Activated CD8-positive, alpha-beta T cell treated with anti-CD3 and anti-CD28 coated beads for 36 hours (primary cell): ENCODE measurements around the gene AK2. TPM values are rescaled to one million over a fixed set of nuclear protein-coding genes. Genes with fewer than 3 reads are reported as not detected.

ENCODE experiments used
- ATAC-seq: fragments of 200-7000 bp; cut with Tn5 transposase; one replicate; pipeline ENCODE4 v1.10.0; 2021; ENCODE audit warnings: mild to moderate bottlenecking, moderate library complexity
- CTCF ChIA-PET: fragments of 350-600 bp; sonication (Branson Sonifier 250); formaldehyde crosslinking; loops from one replicate; lab custom pipeline; 2021; ENCODE audit warnings: antibody characterized with exemption; lab: Charles Lee
- POLR2A ChIA-PET: fragments of 350-600 bp; sonication (Branson Sonifier 250); formaldehyde crosslinking; loops from one replicate; lab custom pipeline; 2021; ENCODE audit warnings: antibody characterized with exemption; lab: Charles Lee
- DNase-seq: peaks from one replicate; pipeline ENCODE4 v3.0.0-alpha.2; 2020
- H3K27ac Mint-ChIP-seq: one replicate; pipeline ENCODE4 v1.8.0; 2021; ENCODE audit warnings: mild to moderate bottlenecking, mixed read lengths
- H3K27me3 Mint-ChIP-seq: one replicate; pipeline ENCODE4 v1.8.0; 2021; ENCODE audit warnings: mixed read lengths
- H3K36me3 Mint-ChIP-seq: one replicate; pipeline ENCODE4 v1.8.0; 2021; ENCODE audit warnings: low read depth, mixed read lengths
- H3K4me1 Mint-ChIP-seq: one replicate; pipeline ENCODE4 v1.8.0; 2021; ENCODE audit warnings: low read depth, mixed read lengths
- H3K4me3 Mint-ChIP-seq: one replicate; pipeline ENCODE4 v1.8.0; 2021; ENCODE audit warnings: mild to moderate bottlenecking, moderate library complexity, mixed read lengths
- H3K9me3 Mint-ChIP-seq: one replicate; pipeline ENCODE4 v1.8.0; 2021; ENCODE audit warnings: mixed read lengths
- CTCF ChIP-seq: fragments of 200-600 bp; IDR thresholded peaks from one replicate; pipeline ENCODE4 v1.8.0; 2022; ENCODE audit warnings: antibody characterized with exemption, mild to moderate bottlenecking
- intact Hi-C: fragments of 100-400 bp; cut with micrococcal nuclease; formaldehyde crosslinking; loops from one replicate; pipeline ENCODE4 v1.10.0; 2022
- total RNA-seq, 2 experiments: library from RNA; stranded (reverse); gene quantifications; one replicate each; pipeline ENCODE4 v1.2.3, GENCODE V29; 2021

Gene AK2
- 100 to 1,000 TPM; 404 TPM for total RNA-seq

DNA sequence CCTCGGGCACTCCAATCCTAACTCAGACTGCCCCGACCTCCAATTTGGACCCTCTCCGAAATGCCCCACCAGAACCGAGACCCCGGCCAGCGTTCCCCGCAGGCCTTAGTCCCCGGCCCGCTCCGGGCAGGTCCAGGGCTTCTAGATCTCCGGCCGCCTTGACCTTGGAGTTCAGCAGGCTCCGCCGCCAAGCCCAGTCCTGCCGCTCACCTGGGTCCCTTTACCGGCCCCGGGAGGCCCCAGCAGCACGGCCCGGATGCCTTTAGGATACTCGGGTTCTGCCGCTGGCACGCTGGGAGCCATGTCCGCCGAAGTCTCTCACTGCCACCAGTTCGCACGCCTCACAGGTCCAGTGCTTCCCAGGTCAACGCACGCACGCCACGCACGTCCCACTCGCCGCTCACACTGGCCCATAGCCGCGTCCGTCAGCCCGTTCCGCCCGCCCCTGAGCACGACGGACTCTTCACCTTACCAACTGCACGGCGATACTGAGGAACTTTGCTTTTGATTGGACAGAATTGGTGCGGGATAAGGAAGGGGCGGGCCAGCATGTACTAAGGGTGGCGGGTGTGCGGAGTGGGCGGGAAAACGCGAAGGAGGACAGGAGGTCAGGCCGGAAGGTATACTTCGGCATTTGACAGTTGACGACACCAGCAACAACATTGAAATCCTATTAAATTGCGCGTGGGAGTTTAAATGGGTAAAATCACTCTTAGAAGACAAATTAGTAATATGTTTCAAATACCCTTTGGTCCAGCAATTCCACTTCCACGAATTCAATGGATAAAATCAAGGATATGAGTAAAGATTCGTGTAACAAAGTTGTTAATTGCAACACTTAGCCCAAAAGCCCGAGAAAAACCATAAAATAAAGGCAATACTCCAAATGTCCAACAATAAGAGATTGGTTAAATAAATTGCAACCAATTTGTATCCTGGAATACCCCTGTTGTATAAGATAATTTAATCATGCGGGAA is at the start of gene AK2:
Gene AK2, minus strand, starts transcription at position 358 of the 978 bp plus-strand sequence. Its CDS starts 55 bp downstream, at position 303.
- CTCF ChIA-PET: interaction anchor here (1.9 kb wide), 1 partner anchor 18 kb away, joined by 5 read pairs; no protein-coding TSS in a partner anchor
- DNase-seq (peak; percentile 97), ATAC-seq (peak; percentile 100)
- POLR2A ChIA-PET: no interaction called here
- peak within 1 kb of the TSS; percentile 89 for H3K27ac Mint-ChIP-seq
- no peak for TF ChIP-seq CTCF
- peaks cover 38% of the 10 kb centered on the region for H3K36me3 Mint-ChIP-seq
- H3K9me3 Mint-ChIP-seq: no peaks in the 10 kb centered on the region
- intact Hi-C loops: loop anchor here (10.0 kb wide), 1 partner anchor 112 kb away; no protein-coding TSS in a partner anchor
- peaks cover 33% of the 10 kb centered on the region for H3K4me1 Mint-ChIP-seq
- H3K27me3 Mint-ChIP-seq: no peaks in the 10 kb centered on the region
- H3K4me3 Mint-ChIP-seq: peak within 1 kb of the TSS; percentile 99

- TF ChIP-seq CTCF: peak; percentile 61
- POLR2A ChIA-PET: no interaction called here
- H3K4me3 Mint-ChIP-seq: no peak overlapping the region
- peaks cover 29% of the 10 kb centered on the region for H3K4me1 Mint-ChIP-seq
- no peak overlapping the region for H3K27ac Mint-ChIP-seq
- DNase-seq (peak; percentile 70), ATAC-seq (no peak)
- intact Hi-C loops: loop anchor here (10.0 kb wide), 1 partner anchor 152 kb away; no protein-coding TSS in a partner anchor
- CTCF ChIA-PET: interaction anchor here (0.6 to 6.9 kb wide), 17 partner anchors 8 to 210 kb away, joined by 3 to 59 read pairs (median 4); partner anchors contain the start of gene HPCA
- H3K9me3 Mint-ChIP-seq: no peaks in the 10 kb centered on the region
- H3K36me3 Mint-ChIP-seq: no peaks in the 10 kb centered on the region
- H3K27me3 Mint-ChIP-seq: no peaks in the 10 kb centered on the region
These were observed 49.7 kb upstream of the AK2 start for GRCh38 chr1:33086384-33086850.

- DNase-seq: no peak
- no peak for TF ChIP-seq CTCF
- Mint-ChIP-seq H3K27ac (no peak overlapping the region), H3K9me3 (no peaks in the 10 kb centered on the region), H3K36me3 (no peaks in the 10 kb centered on the region), H3K4me3 (no peak overlapping the region), H3K4me1 (peaks cover 33% of the 10 kb centered on the region), H3K27me3 (no peaks in the 10 kb centered on the region)
- no peak for ATAC-seq
- ChIA-PET POLR2A (interaction anchor here (1.1 kb wide), 1 partner anchor 10 kb away, joined by 3 read pairs; no protein-coding TSS in a partner anchor), CTCF (interaction anchor here (1.2 to 6.9 kb wide), 5 partner anchors 10 to 209 kb away, joined by 4 to 59 read pairs (median 25); no protein-coding TSS in a partner anchor)
- intact Hi-C loops: loop anchor here (10.0 kb wide), 1 partner anchor 151 kb away; no protein-coding TSS in a partner anchor
These were observed 48.6 kb upstream of the AK2 start for GRCh38 chr1:33085332-33085731.

DNA sequence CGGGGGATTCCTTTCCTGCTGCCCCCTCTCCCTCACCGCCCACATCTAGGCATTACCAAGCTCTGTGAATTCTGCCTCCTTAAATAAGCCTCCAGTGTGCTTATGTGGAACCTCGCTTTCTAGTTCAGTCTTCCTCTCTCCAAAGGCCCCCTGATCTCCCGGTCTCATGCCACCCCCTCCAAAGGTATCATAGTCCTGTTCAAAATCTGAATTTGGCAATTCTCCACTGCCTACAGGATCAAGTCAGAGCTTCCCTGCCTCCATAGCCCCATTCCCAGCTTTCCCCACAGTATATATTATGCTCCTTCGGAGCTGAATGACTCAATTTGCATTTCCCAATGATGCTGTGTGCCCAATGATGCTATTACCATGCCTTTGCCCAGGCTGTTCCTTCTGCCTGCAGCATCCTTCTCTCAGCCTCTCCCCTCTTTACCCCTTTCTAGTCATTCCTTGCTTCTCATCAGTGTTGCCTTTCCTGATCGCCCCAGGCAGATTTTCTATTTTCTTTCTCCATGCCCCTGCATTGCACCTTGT is 46.0 kb upstream of the AK2 start:
- POLR2A ChIA-PET: interaction anchor here (0.5 to 1.2 kb wide), 4 partner anchors 16 to 404 kb away, joined by 3 read pairs; no protein-coding TSS in a partner anchor
- no peak for TF ChIP-seq CTCF
- no peaks in the 10 kb centered on the region for H3K9me3 Mint-ChIP-seq
- no peak for DNase-seq
- intact Hi-C loops: loop anchor here (10.0 kb wide), 1 partner anchor 148 kb away; no protein-coding TSS in a partner anchor
- no peaks in the 10 kb centered on the region for H3K27me3 Mint-ChIP-seq
- CTCF ChIA-PET: interaction anchor here (0.9 to 6.9 kb wide), 7 partner anchors 12 to 207 kb away, joined by 3 to 59 read pairs (median 3); no protein-coding TSS in a partner anchor
- ATAC-seq: no peak
- H3K4me3 Mint-ChIP-seq: no peak overlapping the region
- H3K4me1 Mint-ChIP-seq: peaks cover 21% of the 10 kb centered on the region
- H3K27ac Mint-ChIP-seq: no peak overlapping the region
- H3K36me3 Mint-ChIP-seq: no peaks in the 10 kb centered on the region
